Mucosa of descending colon (tissue), 3 donors: Measurements from ENCODE around the gene WDFY3. TPM values are rescaled to one million over a fixed set of nuclear protein-coding genes. Genes with fewer than 3 reads are reported as not detected.

ENCODE experiments used
- ATAC-seq: fragments of 200-7000 bp; cut with Tn5 transposase; one replicate; pipeline ENCODE4 v1.9.1; 2020; ENCODE audit warnings: mild to moderate bottlenecking, moderate library complexity
- DNase-seq, 3 donors: peaks; one replicate each; pipeline ENCODE4 v3.0.0-alpha.2; 2020
- H3K36me3 ChIP-seq: fragments of 200-600 bp; one replicate; pipeline ENCODE4 v1.8.0; 2021; ENCODE audit warnings: low read depth, mild to moderate bottlenecking
- H3K4me1 ChIP-seq: fragments of 200-600 bp; one replicate; pipeline ENCODE4 v1.8.0; 2021; ENCODE audit warnings: low read depth, mild to moderate bottlenecking
- H3K4me3 ChIP-seq: fragments of 200-600 bp; one replicate; pipeline ENCODE4 v1.8.0; 2021; ENCODE audit warnings: mild to moderate bottlenecking
- H3K9me3 ChIP-seq: fragments of 200-600 bp; one replicate; pipeline ENCODE4 v1.8.0; 2021; ENCODE audit warnings: mild to moderate bottlenecking
- intact Hi-C, 2 donors: fragments of 100-400 bp; cut with DNase I in 1 of 2; cut with micrococcal nuclease in 1 of 2; formaldehyde crosslinking; loops; one replicate each; pipeline versions ENCODE4 v1.11.0 to v1.11.1; 2022; cut with DNase I, micrococcal nuclease
- total RNA-seq, 3 donors: library from RNA; stranded (reverse); fragmentation: NEBNext Ultra II Directional in 2 of 3; extraction: Animal tissue kit (Norgen Biotek cat#: 25700) in 2 of 3; gene quantifications; one replicate each; pipeline versions ENCODE4 v1.2.1 to v1.2.4, GENCODE V29; 2021 to 2023
- TF ChIP-seq, protein P1 (sequence below): fragments of 200-600 bp; IDR thresholded peaks from one replicate; pipeline ENCODE4 v1.8.0; 2022; ENCODE audit warnings: antibody characterized with exemption, mild to moderate bottlenecking
- donor health status: DM: no; HTN: no; CAD: no; lungs with moderate emphysema.
- donor health status: DM: no; HTN: no; CAD: no.
- donor health status: DM: no; HTN: yes; CAD: no.

Gene WDFY3
- total RNA-seq, 3 donors from 2014 or later, result 49.5 to 76.9 (median 55.5) TPM

DNA sequence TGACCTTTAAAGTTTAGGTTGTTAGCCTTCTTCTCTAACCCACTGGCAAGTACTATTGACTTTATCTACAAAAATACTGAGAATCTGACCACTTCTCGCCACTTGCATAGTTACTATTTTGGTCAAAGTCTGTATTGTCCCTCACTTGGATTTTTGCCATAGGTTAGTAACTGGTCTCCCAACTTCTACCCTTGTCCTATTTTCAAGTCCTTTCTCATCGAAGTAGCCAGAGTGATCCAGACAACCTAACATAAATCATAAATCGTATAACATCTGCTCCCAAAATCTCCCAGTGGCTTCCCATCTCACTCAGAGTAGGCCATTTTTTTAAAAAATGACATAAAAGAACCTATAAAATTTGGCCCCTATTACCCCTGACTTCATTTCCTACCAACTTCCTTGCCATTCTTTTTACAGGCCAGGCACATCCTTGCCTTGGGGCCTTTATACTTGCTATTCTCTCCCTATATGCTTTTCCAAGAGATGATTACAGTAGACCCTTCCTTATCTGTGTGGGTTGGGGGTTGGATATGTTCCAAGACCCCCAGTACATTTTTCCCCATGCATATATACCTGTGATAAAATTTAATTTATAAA lies 29.0 kb downstream of the WDFY3 start:
- H3K4me3 ChIP-seq, result no peak overlapping the region
- DNase-seq (no peak), ATAC-seq (no peak)
- H3K9me3 ChIP-seq, result peaks cover 18% of the 10 kb centered on the region
- intact Hi-C loops, result no loop called here
- H3K4me1 ChIP-seq, result no peaks in the 10 kb centered on the region
- TF ChIP-seq, protein P1, sequence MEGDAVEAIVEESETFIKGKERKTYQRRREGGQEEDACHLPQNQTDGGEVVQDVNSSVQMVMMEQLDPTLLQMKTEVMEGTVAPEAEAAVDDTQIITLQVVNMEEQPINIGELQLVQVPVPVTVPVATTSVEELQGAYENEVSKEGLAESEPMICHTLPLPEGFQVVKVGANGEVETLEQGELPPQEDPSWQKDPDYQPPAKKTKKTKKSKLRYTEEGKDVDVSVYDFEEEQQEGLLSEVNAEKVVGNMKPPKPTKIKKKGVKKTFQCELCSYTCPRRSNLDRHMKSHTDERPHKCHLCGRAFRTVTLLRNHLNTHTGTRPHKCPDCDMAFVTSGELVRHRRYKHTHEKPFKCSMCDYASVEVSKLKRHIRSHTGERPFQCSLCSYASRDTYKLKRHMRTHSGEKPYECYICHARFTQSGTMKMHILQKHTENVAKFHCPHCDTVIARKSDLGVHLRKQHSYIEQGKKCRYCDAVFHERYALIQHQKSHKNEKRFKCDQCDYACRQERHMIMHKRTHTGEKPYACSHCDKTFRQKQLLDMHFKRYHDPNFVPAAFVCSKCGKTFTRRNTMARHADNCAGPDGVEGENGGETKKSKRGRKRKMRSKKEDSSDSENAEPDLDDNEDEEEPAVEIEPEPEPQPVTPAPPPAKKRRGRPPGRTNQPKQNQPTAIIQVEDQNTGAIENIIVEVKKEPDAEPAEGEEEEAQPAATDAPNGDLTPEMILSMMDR, result no peak
- no peaks in the 10 kb centered on the region for H3K36me3 ChIP-seq

DNA sequence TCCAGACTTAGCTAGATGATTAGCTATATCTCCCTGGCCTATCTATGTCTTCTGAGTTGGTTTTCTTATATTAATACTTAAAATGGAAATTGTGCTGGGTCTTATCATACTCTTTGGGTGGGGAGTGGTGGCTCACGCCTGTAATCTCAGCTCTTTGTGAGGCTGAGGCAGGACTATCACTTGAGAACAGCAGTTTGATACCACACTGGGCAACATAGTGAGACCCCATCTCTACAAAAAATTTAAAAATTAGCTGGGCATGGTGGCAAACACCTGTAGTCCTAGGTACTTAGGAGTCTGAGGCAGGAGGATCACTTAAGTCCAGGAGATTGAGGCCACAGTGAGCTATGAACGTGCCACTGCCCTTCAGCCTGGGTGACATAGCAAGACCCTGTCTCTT lies 30.4 kb downstream of the WDFY3 start:
- ATAC-seq, result no peak
- H3K9me3 ChIP-seq, result peaks cover 8% of the 10 kb centered on the region
- no peak overlapping the region for H3K4me3 ChIP-seq
- no peak for DNase-seq
- H3K4me1 ChIP-seq, result no peaks in the 10 kb centered on the region
- no peaks in the 10 kb centered on the region for H3K36me3 ChIP-seq
- TF ChIP-seq, protein P1, result no peak
- intact Hi-C loops, result no loop called here

DNA sequence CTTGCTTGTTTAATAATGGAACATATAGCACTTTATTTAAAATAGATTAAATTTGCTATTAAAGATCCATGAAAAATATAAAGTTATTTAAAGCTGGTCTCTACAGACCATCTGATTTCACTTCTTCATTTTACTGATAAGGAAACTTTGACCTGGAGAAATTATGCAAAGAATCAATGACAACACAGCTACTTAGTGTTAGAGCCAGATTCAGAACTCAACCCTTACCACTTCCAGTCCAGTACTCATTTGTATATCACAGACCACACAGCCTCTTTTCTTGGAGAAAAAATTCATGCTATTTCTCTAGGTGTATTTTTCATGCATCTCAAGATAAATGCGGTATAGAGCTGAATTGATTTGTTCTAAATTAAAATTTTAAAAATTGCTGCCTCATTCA lies 34.0 kb downstream of the WDFY3 start:
- ATAC-seq (no peak), DNase-seq (no peak)
- TF ChIP-seq, protein P1, result no peak
- H3K36me3 ChIP-seq, result no peaks in the 10 kb centered on the region
- no peaks in the 10 kb centered on the region for H3K4me1 ChIP-seq
- no peak overlapping the region for H3K4me3 ChIP-seq
- intact Hi-C loops, result no loop called here
- no peaks in the 10 kb centered on the region for H3K9me3 ChIP-seq

DNA sequence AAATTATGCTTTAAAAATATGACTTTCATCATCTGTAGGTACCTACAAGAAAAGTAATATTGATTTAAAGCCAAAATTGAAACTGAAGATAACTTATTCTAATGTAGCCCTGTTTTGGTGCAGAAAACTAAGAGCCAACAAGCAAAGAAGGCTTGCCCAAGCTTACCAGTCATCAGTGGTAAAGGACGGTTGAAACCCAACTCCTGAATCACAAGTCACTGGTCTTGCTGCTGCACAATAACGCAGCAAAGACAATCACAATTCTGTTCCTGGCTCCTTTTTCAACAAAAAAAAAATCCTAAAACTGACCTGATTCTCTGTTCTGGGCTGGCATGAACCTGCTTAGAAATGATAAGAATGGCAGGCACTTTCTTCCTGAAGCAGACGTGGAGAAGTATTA lies 34.5 kb downstream of the WDFY3 start:
- Histone ChIP-seq H3K9me3 (no peaks in the 10 kb centered on the region), H3K4me1 (no peaks in the 10 kb centered on the region), H3K4me3 (no peak overlapping the region), H3K36me3 (no peaks in the 10 kb centered on the region)
- no peak for DNase-seq
- intact Hi-C loops, result no loop called here
- TF ChIP-seq, protein P1, result no peak
- no peak for ATAC-seq

DNA sequence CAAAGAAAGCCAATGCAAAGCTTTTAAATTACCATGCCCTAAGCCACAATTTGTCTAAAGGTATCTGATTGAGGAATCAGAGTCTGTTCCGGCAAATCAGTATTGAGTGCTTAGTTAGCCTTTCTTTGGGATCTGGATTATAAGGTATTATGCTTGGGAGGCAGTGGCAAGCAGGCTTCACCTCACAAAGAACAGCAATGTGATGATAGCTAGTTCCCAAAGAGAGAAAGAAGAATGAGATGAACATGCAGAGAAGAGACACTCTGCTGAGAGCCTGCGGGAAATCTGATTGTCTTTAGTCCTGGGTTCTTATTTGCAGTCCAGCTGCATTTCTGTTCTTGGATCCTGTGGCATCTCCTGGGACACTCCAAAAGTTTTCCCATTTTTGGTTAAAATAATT lies 35.2 kb downstream of the WDFY3 start:
- intact Hi-C loops, result no loop called here
- DNase-seq (no peak), ATAC-seq (no peak)
- Histone ChIP-seq H3K4me1 (no peaks in the 10 kb centered on the region), H3K36me3 (no peaks in the 10 kb centered on the region), H3K9me3 (no peaks in the 10 kb centered on the region), H3K4me3 (no peak overlapping the region)
- TF ChIP-seq, protein P1, result no peak

DNA sequence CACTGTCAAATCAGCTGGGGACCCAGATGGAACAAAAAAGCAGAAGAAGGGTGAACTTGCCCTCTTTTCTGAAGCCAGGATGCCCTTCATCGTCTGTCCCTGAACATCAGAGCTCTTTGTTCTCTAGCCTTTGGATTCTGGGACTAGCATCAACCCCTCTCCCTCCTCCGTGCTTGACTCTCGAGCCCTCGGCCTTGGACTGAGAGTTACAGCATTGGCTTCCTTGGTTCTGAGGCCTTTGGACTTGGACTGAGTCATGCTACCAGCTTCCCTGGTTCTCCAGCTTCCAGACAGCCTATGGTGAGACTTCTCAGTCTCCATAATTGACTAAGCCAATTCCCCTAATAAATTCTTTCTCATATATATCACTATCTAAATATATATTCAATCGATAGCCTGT lies 38.4 kb downstream of the WDFY3 start:
- Histone ChIP-seq H3K4me3 (no peak overlapping the region), H3K4me1 (no peaks in the 10 kb centered on the region), H3K36me3 (no peaks in the 10 kb centered on the region), H3K9me3 (no peaks in the 10 kb centered on the region)
- intact Hi-C loops, result no loop called here
- DNase-seq (no peak), ATAC-seq (no peak)
- TF ChIP-seq, protein P1, result no peak
